ENCODE measurements around the gene ZNF532.

Gene ZNF532

DNA sequence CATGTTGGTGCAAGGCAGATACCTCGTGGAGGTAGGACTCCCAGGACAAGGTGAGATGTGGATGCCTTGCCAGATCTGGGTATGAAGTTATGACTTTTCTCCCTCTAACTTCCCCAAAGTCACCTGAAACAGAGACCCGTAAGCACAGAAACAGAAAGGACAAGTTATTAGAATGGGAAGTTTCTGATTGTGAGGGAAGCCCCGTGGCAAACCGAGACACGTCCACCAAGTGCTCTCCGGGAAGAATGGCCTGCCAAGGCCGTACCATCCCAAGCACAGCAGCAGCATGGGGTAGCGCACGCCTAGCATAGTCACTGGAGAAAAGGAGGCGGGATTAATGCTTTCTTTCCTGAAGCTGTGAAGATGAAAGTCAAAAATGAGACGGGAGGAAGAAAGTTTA lies 110.6 kb downstream of the ZNF532 start:
- no peak overlapping the region for H3K4me3 ChIP-seq (ENCODE audit: low read depth, low read length)
- no peak overlapping the region for H2AFZ ChIP-seq (ENCODE audit: low read length, unreplicated experiment)
- H3K27me3 ChIP-seq (ENCODE audit: insufficient read depth, low read length) = no peaks in the 10 kb centered on the region
- peaks cover 21% of the 10 kb centered on the region; the same call in 1 of the 2 replicates for H3K36me3 ChIP-seq (ENCODE audit: insufficient read depth, low read length)
- H3K27ac ChIP-seq (ENCODE audit: low read depth, low read length) = no peak overlapping the region
- no peaks in the 10 kb centered on the region for H3K79me2 ChIP-seq (ENCODE audit: control insufficient read depth, insufficient read depth, low read length, unreplicated experiment)
- H3K4me1 ChIP-seq (ENCODE audit: control insufficient read depth, insufficient read depth, low read length, unreplicated experiment) = no peaks in the 10 kb centered on the region

GRCh38 chr18:58975781-58976180 lies 111.1 kb downstream of the ZNF532 start:
- no peaks in the 10 kb centered on the region for H3K4me1 ChIP-seq (ENCODE audit: control insufficient read depth, insufficient read depth, low read length, unreplicated experiment)
- no peak overlapping the region for H2AFZ ChIP-seq (ENCODE audit: low read length, unreplicated experiment)
- H3K79me2 ChIP-seq (ENCODE audit: control insufficient read depth, insufficient read depth, low read length, unreplicated experiment) = no peaks in the 10 kb centered on the region
- H3K27ac ChIP-seq (ENCODE audit: low read depth, low read length) = no peak overlapping the region
- no peak overlapping the region for H3K4me3 ChIP-seq (ENCODE audit: low read depth, low read length)
- no peaks in the 10 kb centered on the region for H3K27me3 ChIP-seq (ENCODE audit: insufficient read depth, low read length)
- peaks cover 21% of the 10 kb centered on the region for H3K36me3 ChIP-seq (ENCODE audit: insufficient read depth, low read length)

DNA sequence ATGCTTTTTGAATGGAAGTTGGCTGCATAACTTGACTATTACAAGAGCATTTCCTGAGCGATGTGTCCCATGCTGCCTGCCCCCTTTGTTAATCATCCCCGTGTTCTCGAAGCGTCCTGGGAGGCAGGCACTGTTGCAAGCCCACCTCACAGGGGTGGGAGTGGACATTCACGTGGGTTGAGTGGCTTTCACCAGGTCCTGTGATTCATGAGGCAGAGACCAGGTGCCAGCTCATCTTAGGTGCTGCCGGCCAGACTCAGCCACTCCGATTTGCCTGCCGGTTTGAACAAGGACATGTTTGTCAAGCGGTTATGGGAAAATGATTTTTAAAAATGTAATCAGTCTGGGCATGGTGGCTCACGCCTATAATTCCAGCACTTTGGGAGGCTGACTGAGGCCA lies 112.5 kb downstream of the ZNF532 start:
- Histone ChIP-seq H3K27ac (ENCODE audit: low read depth, low read length) (no peak overlapping the region), H3K4me3 (ENCODE audit: low read depth, low read length) (no peak overlapping the region), H3K36me3 (ENCODE audit: insufficient read depth, low read length) (peaks cover 29% of the 10 kb centered on the region), H2AFZ (ENCODE audit: low read length, unreplicated experiment) (no peak overlapping the region), H3K79me2 (ENCODE audit: control insufficient read depth, insufficient read depth, low read length, unreplicated experiment) (no peaks in the 10 kb centered on the region), H3K27me3 (ENCODE audit: insufficient read depth, low read length) (no peaks in the 10 kb centered on the region), H3K4me1 (ENCODE audit: control insufficient read depth, insufficient read depth, low read length, unreplicated experiment) (no peaks in the 10 kb centered on the region)

- no peaks in the 10 kb centered on the region for H3K79me2 ChIP-seq (ENCODE audit: control insufficient read depth, insufficient read depth, low read length, unreplicated experiment)
Observed at GRCh38 chr18:58977801-58978200, 113.1 kb downstream of the ZNF532 start.

GRCh38 chr18:58978916-58979315 lies 114.2 kb downstream of the ZNF532 start:
- Histone ChIP-seq H3K4me3 (ENCODE audit: low read depth, low read length) (no peak overlapping the region), H2AFZ (ENCODE audit: low read length, unreplicated experiment) (no peak overlapping the region), H3K27ac (ENCODE audit: low read depth, low read length) (no peak overlapping the region), H3K27me3 (ENCODE audit: insufficient read depth, low read length) (no peaks in the 10 kb centered on the region), H3K79me2 (ENCODE audit: control insufficient read depth, insufficient read depth, low read length, unreplicated experiment) (no peaks in the 10 kb centered on the region), H3K4me1 (ENCODE audit: control insufficient read depth, insufficient read depth, low read length, unreplicated experiment) (no peaks in the 10 kb centered on the region), H3K36me3 (ENCODE audit: insufficient read depth, low read length) (peaks cover 18% of the 10 kb centered on the region)

More at GRCh38 chr18:58977801-58978200, 113.1 kb downstream of the ZNF532 start:
- H3K4me1 ChIP-seq (ENCODE audit: control insufficient read depth, insufficient read depth, low read length, unreplicated experiment) = no peaks in the 10 kb centered on the region
- no peak overlapping the region for H3K27ac ChIP-seq (ENCODE audit: low read depth, low read length)
- H3K4me3 ChIP-seq (ENCODE audit: low read depth, low read length) = no peak overlapping the region
- H3K36me3 ChIP-seq (ENCODE audit: insufficient read depth, low read length) = peaks cover 26% of the 10 kb centered on the region
- no peaks in the 10 kb centered on the region for H3K27me3 ChIP-seq (ENCODE audit: insufficient read depth, low read length)
- H2AFZ ChIP-seq (ENCODE audit: low read length, unreplicated experiment) = no peak overlapping the region

DNA sequence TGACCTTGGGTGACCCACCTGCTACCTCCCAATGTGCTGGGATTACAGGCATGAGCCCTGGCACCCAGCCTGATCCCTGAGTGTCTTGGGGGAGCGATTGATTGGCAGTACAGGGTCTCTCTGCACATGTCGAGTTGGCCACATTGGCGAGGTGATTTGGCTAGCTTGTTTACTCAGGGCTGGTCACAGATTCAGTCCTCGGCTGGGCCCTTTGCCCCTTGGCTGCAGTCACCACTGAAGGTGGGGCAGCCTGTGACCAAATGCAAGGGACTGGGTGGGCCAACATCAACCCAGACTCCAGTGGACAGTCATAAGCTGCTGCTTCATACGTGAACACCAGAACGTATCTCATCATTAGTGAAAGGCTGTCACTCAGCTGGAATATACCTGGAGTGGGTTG lies 114.9 kb downstream of the ZNF532 start:
- Histone ChIP-seq H2AFZ (ENCODE audit: low read length, unreplicated experiment) (no peak overlapping the region), H3K36me3 (ENCODE audit: insufficient read depth, low read length) (peaks cover 14% of the 10 kb centered on the region), H3K4me1 (ENCODE audit: control insufficient read depth, insufficient read depth, low read length, unreplicated experiment) (no peaks in the 10 kb centered on the region), H3K27ac (ENCODE audit: low read depth, low read length) (no peak overlapping the region), H3K27me3 (ENCODE audit: insufficient read depth, low read length) (no peaks in the 10 kb centered on the region), H3K79me2 (ENCODE audit: control insufficient read depth, insufficient read depth, low read length, unreplicated experiment) (no peaks in the 10 kb centered on the region), H3K4me3 (ENCODE audit: low read depth, low read length) (no peak overlapping the region)

GRCh38 chr18:58980991-58981390 lies 116.3 kb downstream of the ZNF532 start:
- Histone ChIP-seq H3K36me3 (ENCODE audit: insufficient read depth, low read length) (peaks cover 14% of the 10 kb centered on the region), H3K27ac (ENCODE audit: low read depth, low read length) (no peak overlapping the region), H3K4me3 (ENCODE audit: low read depth, low read length) (no peak overlapping the region), H3K4me1 (ENCODE audit: control insufficient read depth, insufficient read depth, low read length, unreplicated experiment) (no peaks in the 10 kb centered on the region), H3K27me3 (ENCODE audit: insufficient read depth, low read length) (no peaks in the 10 kb centered on the region), H3K79me2 (ENCODE audit: control insufficient read depth, insufficient read depth, low read length, unreplicated experiment) (no peaks in the 10 kb centered on the region), H2AFZ (ENCODE audit: low read length, unreplicated experiment) (no peak overlapping the region)

DNA sequence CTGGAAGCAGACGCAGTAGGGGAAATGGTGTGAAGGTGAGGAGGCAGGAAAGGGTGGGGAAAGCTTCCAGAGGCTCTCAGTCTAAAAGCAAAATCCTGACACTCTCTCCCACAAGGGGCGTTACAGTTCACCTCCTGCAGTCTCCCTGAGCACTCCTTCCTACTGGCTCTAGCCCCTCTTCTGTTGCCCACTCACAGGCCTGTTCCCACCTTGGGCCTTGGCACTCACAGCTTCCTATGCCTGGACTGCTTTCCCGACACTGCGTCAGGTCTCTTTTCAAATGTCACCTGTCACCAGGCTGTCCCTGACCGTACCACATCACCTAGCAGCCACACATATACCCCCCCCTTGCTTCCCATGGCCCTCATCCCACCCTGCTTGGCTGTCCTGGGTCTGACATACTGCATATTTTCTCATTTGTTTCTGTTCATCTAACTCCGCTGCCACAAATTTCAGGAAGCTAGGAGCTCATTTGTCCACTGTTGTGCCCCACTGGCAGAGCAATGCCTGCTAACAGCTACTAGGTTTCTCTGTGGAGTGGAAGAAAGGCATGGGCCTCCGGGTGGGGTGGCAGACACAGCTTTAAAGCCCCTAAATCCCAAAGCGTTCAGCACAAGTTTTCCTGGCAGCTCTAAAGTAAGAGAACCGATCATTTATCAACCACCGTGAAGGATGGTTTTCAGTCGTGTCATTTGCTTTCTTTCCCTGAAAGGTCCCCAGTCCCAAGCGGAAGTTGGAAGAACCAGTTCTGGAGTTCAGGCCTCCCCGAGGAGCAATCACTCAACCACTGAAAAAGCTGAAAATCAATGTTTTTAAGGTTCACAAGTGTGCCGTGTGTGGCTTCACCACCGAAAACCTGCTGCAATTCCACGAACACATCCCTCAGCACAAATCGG lies 118.8 kb downstream of the ZNF532 start:
- no peaks in the 10 kb centered on the region for H3K79me2 ChIP-seq (ENCODE audit: control insufficient read depth, insufficient read depth, low read length, unreplicated experiment)
- no peaks in the 10 kb centered on the region for H3K27me3 ChIP-seq (ENCODE audit: insufficient read depth, low read length)
- no peak overlapping the region for H2AFZ ChIP-seq (ENCODE audit: low read length, unreplicated experiment)
- H3K27ac ChIP-seq (ENCODE audit: low read depth, low read length) = no peak overlapping the region
- H3K4me3 ChIP-seq (ENCODE audit: low read depth, low read length) = no peak overlapping the region
- peaks cover 16% of the 10 kb centered on the region for H3K36me3 ChIP-seq (ENCODE audit: insufficient read depth, low read length)
- H3K4me1 ChIP-seq (ENCODE audit: control insufficient read depth, insufficient read depth, low read length, unreplicated experiment) = no peaks in the 10 kb centered on the region

- Histone ChIP-seq H2AFZ (ENCODE audit: low read length, unreplicated experiment) (no peak overlapping the region), H3K4me1 (ENCODE audit: control insufficient read depth, insufficient read depth, low read length, unreplicated experiment) (peaks cover 30% of the 10 kb centered on the region), H3K4me3 (ENCODE audit: low read depth, low read length) (no peak overlapping the region), H3K79me2 (ENCODE audit: control insufficient read depth, insufficient read depth, low read length, unreplicated experiment) (no peaks in the 10 kb centered on the region), H3K36me3 (ENCODE audit: insufficient read depth, low read length) (peaks cover 3% of the 10 kb centered on the region; the same call in 1 of the 2 replicates), H3K27me3 (ENCODE audit: insufficient read depth, low read length) (no peaks in the 10 kb centered on the region), H3K27ac (ENCODE audit: low read depth, low read length) (no peak overlapping the region)
Observed at GRCh38 chr18:58988600-58988999, 123.9 kb downstream of the ZNF532 start.

GRCh38 chr18:58989184-58989759 lies 124.6 kb downstream of the ZNF532 start:
- H3K79me2 ChIP-seq (ENCODE audit: control insufficient read depth, insufficient read depth, low read length, unreplicated experiment) = no peaks in the 10 kb centered on the region

GRCh38 chr18:58990720-58991119 lies 126.0 kb downstream of the ZNF532 start:
- Histone ChIP-seq H3K4me3 (ENCODE audit: low read depth, low read length) (no peak overlapping the region), H3K79me2 (ENCODE audit: control insufficient read depth, insufficient read depth, low read length, unreplicated experiment) (no peaks in the 10 kb centered on the region), H3K36me3 (ENCODE audit: insufficient read depth, low read length) (peaks cover 3% of the 10 kb centered on the region; the same call in 1 of the 2 replicates), H3K27ac (ENCODE audit: low read depth, low read length) (peak overlapping the region; percentile 98; the same call in 1 of the 2 replicates), H3K4me1 (ENCODE audit: control insufficient read depth, insufficient read depth, low read length, unreplicated experiment) (peaks cover 43% of the 10 kb centered on the region), H2AFZ (ENCODE audit: low read length, unreplicated experiment) (no peak overlapping the region), H3K27me3 (ENCODE audit: insufficient read depth, low read length) (no peaks in the 10 kb centered on the region)

More at GRCh38 chr18:58989184-58989759, 124.6 kb downstream of the ZNF532 start:
- H3K4me1 ChIP-seq (ENCODE audit: control insufficient read depth, insufficient read depth, low read length, unreplicated experiment) = peaks cover 37% of the 10 kb centered on the region
- H3K27me3 ChIP-seq (ENCODE audit: insufficient read depth, low read length) = no peaks in the 10 kb centered on the region
- no peak overlapping the region for H3K27ac ChIP-seq (ENCODE audit: low read depth, low read length)
- peaks cover 3% of the 10 kb centered on the region; the same call in 1 of the 2 replicates for H3K36me3 ChIP-seq (ENCODE audit: insufficient read depth, low read length)
- H2AFZ ChIP-seq (ENCODE audit: low read length, unreplicated experiment) = no peak overlapping the region
- H3K4me3 ChIP-seq (ENCODE audit: low read depth, low read length) = no peak overlapping the region
